Pons (tissue), 1 donor: ENCODE data around the gene KPNB1.
A peak's percentile ranks its signal among the peaks of the same experiment; 100 is the strongest.

Experiments
- DNase-seq: peaks from one replicate; pipeline ENCODE4 v3.0.0-alpha.2; 2016; ENCODE audit warnings: low spot score

Gene KPNB1

GRCh38 chr17:47696717-47697642, 47.3 kb downstream of the KPNB1 start:
- DNase-seq, result no peak

- no peak for DNase-seq
Observed at GRCh38 chr17:47697906-47698711, 48.4 kb downstream of the KPNB1 start.

GRCh38 chr17:47698749-47699535, 49.2 kb downstream of the KPNB1 start:
- DNase-seq, result peak; percentile 40

- no peak for DNase-seq
Observed at GRCh38 chr17:47699536-47699840, 49.8 kb downstream of the KPNB1 start.

- DNase-seq, result no peak
Observed at GRCh38 chr17:47700471-47701449, 51.0 kb downstream of the KPNB1 start.

GRCh38 chr17:47701608-47702007, 51.9 kb downstream of the KPNB1 start:
- no peak for DNase-seq

- DNase-seq, result no peak
Observed at GRCh38 chr17:47702391-47702995, 52.8 kb downstream of the KPNB1 start.

GRCh38 chr17:47703191-47703591, 53.5 kb downstream of the KPNB1 start:
- no peak for DNase-seq

GRCh38 chr17:47703671-47704070, 54.0 kb downstream of the KPNB1 start:
- no peak for DNase-seq

- no peak for DNase-seq
Observed at GRCh38 chr17:47704116-47704515, 54.4 kb downstream of the KPNB1 start.

GRCh38 chr17:47704736-47705135, 55.0 kb downstream of the KPNB1 start:
- no peak for DNase-seq

- no peak for DNase-seq
Observed at GRCh38 chr17:47705536-47706530, 56.1 kb downstream of the KPNB1 start.

- DNase-seq, result peak; percentile 92
Observed at GRCh38 chr17:47707056-47707804, 57.5 kb downstream of the KPNB1 start.

- no peak for DNase-seq
Observed at GRCh38 chr17:47707884-47708283, 58.2 kb downstream of the KPNB1 start.

- no peak for DNase-seq
Observed at GRCh38 chr17:47708312-47708863, 58.7 kb downstream of the KPNB1 start.

- no peak for DNase-seq
Observed at GRCh38 chr17:47708864-47709541, 59.3 kb downstream of the KPNB1 start.

GRCh38 chr17:47709594-47709993, 59.9 kb downstream of the KPNB1 start:
- no peak for DNase-seq
